CD4-positive, alpha-beta memory T cell (primary cell): ENCODE measurements around the gene CREBBP. TPM values are rescaled to one million over a fixed set of nuclear protein-coding genes. Genes with fewer than 3 reads are reported as not detected.

Source experiments
- CTCF ChIA-PET: fragments of 350-600 bp; sonication (Branson Sonifier 250); formaldehyde crosslinking; loops from one replicate; lab custom pipeline; 2021; ENCODE audit warnings: inconsistent platforms; ENCODE audit not compliant: partially characterized antibody; lab: Charles Lee
- POLR2A ChIA-PET: fragments of 350-600 bp; sonication (Branson Sonifier 250); formaldehyde crosslinking; loops from one replicate; lab custom pipeline; 2021; ENCODE audit not compliant: partially characterized antibody; lab: Charles Lee
- DNase-seq, 5 donors: peaks; one replicate each; pipeline versions ENCODE4 v3.0.0 to v3.0.0-alpha.2; 2020 to 2022; ENCODE audit warnings: mixed read lengths in 1 of 5
- H3K27ac ChIP-seq: one replicate; pipeline ENCODE4 v1.7.0; 2013; ENCODE audit warnings: low read depth, low read length
- H3K27me3 ChIP-seq: 2 replicates; pipeline ENCODE4 v1.7.0; 2013; ENCODE audit warnings: mild to moderate bottlenecking, low read length, moderate library complexity; ENCODE audit not compliant: insufficient read depth
- H3K36me3 ChIP-seq: 2 replicates; pipeline ENCODE4 v1.7.0; 2013; ENCODE audit warnings: mild to moderate bottlenecking, low read length, moderate library complexity; ENCODE audit not compliant: insufficient read depth
- H3K4me1 ChIP-seq: 2 replicates; pipeline ENCODE4 v1.7.0; 2013; ENCODE audit warnings: mild to moderate bottlenecking, low read length, moderate library complexity; ENCODE audit not compliant: insufficient read depth
- H3K4me3 ChIP-seq, 2 donors: one replicate each; pipeline ENCODE4 v1.7.0; 2013; ENCODE audit warnings: low read length in 2 of 2, mild to moderate bottlenecking in 1 of 2
- H3K9me3 ChIP-seq, 2 donors: one replicate each; pipeline ENCODE4 v1.7.0; 2013; ENCODE audit warnings: low read length in 2 of 2, control low read depth in 1 of 2; ENCODE audit not compliant: control insufficient read depth in 1 of 2
- H3K27ac Mint-ChIP-seq, 7 donors: one replicate each; pipeline ENCODE4 v1.8.0; 2020 to 2021; ENCODE audit warnings: mixed read lengths in 7 of 7, mild to moderate bottlenecking in 6 of 7, inconsistent platforms in 3 of 7, moderate library complexity in 3 of 7
- H3K27me3 Mint-ChIP-seq, 2 donors: one replicate each; pipeline ENCODE4 v1.8.0; 2020 to 2021; ENCODE audit warnings: mixed read lengths in 2 of 2
- H3K36me3 Mint-ChIP-seq, 2 donors: one replicate each; pipeline ENCODE4 v1.8.0; 2020 to 2021; ENCODE audit warnings: mixed read lengths in 2 of 2, inconsistent platforms in 1 of 2, mild to moderate bottlenecking in 1 of 2
- H3K4me1 Mint-ChIP-seq, 4 donors: one replicate each; pipeline ENCODE4 v1.8.0; 2020 to 2021; ENCODE audit warnings: mixed read lengths in 4 of 4, mild to moderate bottlenecking in 1 of 4
- H3K4me3 Mint-ChIP-seq, 8 donors: one replicate each; pipeline ENCODE4 v1.8.0; 2020 to 2021; ENCODE audit warnings: mixed read lengths in 8 of 8, mild to moderate bottlenecking in 7 of 8, moderate library complexity in 6 of 8, inconsistent platforms in 3 of 8
- H3K9me3 Mint-ChIP-seq, 8 donors: one replicate each; pipeline ENCODE4 v1.8.0; 2020 to 2021; ENCODE audit warnings: mixed read lengths in 8 of 8, mild to moderate bottlenecking in 5 of 8, inconsistent platforms in 3 of 8, moderate library complexity in 1 of 8
- intact Hi-C: fragments of 100-400 bp; cut with micrococcal nuclease; formaldehyde crosslinking; loops from one replicate; pipeline ENCODE4 v1.15.1; 2023
- polyA plus RNA-seq, 2 donors: library from polyadenylated mRNA; unstranded; fragments of 300-500 nt; fragmentation: Illumina TruSeq; gene quantifications; one replicate each; pipeline ENCODE4 v1.2.3, GENCODE V29; 2021
- total RNA-seq, 2 experiments: library from RNA; stranded (reverse); gene quantifications; one replicate each; pipeline ENCODE4 v1.2.3, GENCODE V29; 2021

Gene CREBBP
- total and polyA plus RNA-seq, 4 experiments from 2014 or later, result 0.60 to 133 (median 68.3) TPM

DNA sequence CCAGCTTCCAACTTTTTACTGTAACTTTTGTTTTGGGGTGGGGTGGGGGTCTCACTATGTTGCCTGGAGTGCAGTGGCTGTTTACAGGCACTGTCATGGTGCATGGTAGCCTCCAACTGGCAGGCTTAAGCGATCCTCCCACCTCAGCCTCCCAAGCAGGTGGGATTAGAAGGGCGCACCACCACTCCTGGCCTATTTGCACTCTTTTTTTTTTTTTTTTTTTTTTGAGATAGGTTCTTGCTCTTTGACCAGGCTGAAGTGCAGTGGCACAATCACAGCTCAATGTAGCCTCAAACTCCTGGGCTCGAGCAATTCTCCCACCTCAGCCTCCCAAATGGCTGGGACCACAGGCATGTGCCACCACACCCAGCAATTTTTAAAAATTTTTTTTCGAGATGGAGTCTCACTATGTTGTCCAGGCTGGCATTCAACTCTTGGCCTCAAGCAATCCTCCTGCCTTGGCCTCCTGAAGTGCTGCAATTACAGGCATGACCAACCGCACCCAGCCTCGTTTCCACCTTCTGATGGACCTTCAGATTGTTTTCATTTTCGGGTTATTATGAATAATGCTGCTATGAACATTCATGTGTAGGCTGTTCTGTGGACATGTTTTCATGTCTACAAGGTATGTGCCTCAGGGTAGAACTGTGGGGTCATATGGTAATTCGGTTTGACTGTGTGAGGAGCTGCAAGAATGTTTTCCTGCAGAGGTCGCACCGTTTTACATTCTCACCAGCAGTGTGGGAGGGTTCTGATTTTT lies 174.1 kb downstream of the CREBBP start:
- no peaks in the 10 kb centered on the region for H3K9me3 ChIP-seq
- peaks cover 0 to 14% of the 10 kb centered on the region in 2 donors for H3K36me3 Mint-ChIP-seq
- H3K4me1 ChIP-seq, result no peaks in the 10 kb centered on the region
- H3K27ac ChIP-seq, result no peak overlapping the region
- intact Hi-C loops, result no loop called here
- no peaks in the 10 kb centered on the region for H3K36me3 ChIP-seq
- CTCF ChIA-PET, result interaction anchor here (1.4 kb wide), 1 partner anchor 10 kb away, joined by 3 read pairs; no protein-coding TSS in a partner anchor
- no peak overlapping the region for H3K4me3 Mint-ChIP-seq
- no peaks in the 10 kb centered on the region for H3K9me3 Mint-ChIP-seq
- H3K4me3 ChIP-seq, result no peak overlapping the region
- no peak overlapping the region for H3K27ac Mint-ChIP-seq
- POLR2A ChIA-PET, result no interaction called here
- H3K4me1 Mint-ChIP-seq, result peaks cover 0 to 7% (median 2%) of the 10 kb centered on the region in 4 donors
- no peak for DNase-seq
- no peaks in the 10 kb centered on the region for H3K27me3 Mint-ChIP-seq
- no peaks in the 10 kb centered on the region for H3K27me3 ChIP-seq

- DNase-seq, result no peak
- Histone ChIP-seq H3K27ac (no peak overlapping the region), H3K36me3 (no peaks in the 10 kb centered on the region), H3K4me1 (no peaks in the 10 kb centered on the region), H3K4me3 (no peak overlapping the region), H3K9me3 (no peaks in the 10 kb centered on the region), H3K27me3 (no peaks in the 10 kb centered on the region)
- H3K4me1 Mint-ChIP-seq, result peaks cover 0 to 6% (median 3%) of the 10 kb centered on the region in 4 donors
- H3K27ac Mint-ChIP-seq, result no peak overlapping the region
- ChIA-PET POLR2A (interaction anchor here (0.6 kb wide), 1 partner anchor 10 kb away, joined by 3 read pairs; no protein-coding TSS in a partner anchor), CTCF (interaction anchor here (0.8 to 1.2 kb wide), 2 partner anchors 12 to 22 kb away, joined by 3 to 4 read pairs; no protein-coding TSS in a partner anchor)
- intact Hi-C loops, result no loop called here
- peaks cover 0 to 7% of the 10 kb centered on the region in 2 donors for H3K36me3 Mint-ChIP-seq
- H3K27me3 Mint-ChIP-seq, result no peaks in the 10 kb centered on the region
- no peak overlapping the region for H3K4me3 Mint-ChIP-seq
- no peaks in the 10 kb centered on the region for H3K9me3 Mint-ChIP-seq
These were observed 178.4 kb downstream of the CREBBP start for GRCh38 chr16:3702082-3702481.

- no peaks in the 10 kb centered on the region for H3K27me3 ChIP-seq
- no peak overlapping the region for H3K27ac ChIP-seq
- ChIA-PET POLR2A (no interaction called here), CTCF (interaction anchor here (0.8 to 1.2 kb wide), 2 partner anchors 11 to 22 kb away, joined by 3 to 4 read pairs; no protein-coding TSS in a partner anchor)
- no peaks in the 10 kb centered on the region for H3K9me3 ChIP-seq
- DNase-seq, result no peak
- no peak overlapping the region for H3K4me3 Mint-ChIP-seq
- no peaks in the 10 kb centered on the region for H3K36me3 ChIP-seq
- peaks cover 0 to 5% of the 10 kb centered on the region in 2 donors for H3K36me3 Mint-ChIP-seq
- H3K4me1 ChIP-seq, result no peaks in the 10 kb centered on the region
- no peaks in the 10 kb centered on the region for H3K9me3 Mint-ChIP-seq
- H3K4me3 ChIP-seq, result no peak overlapping the region
- H3K27me3 Mint-ChIP-seq, result no peaks in the 10 kb centered on the region
- intact Hi-C loops, result no loop called here
- H3K4me1 Mint-ChIP-seq, result peaks cover 0 to 6% (median 3%) of the 10 kb centered on the region in 4 donors
- H3K27ac Mint-ChIP-seq, result no peak overlapping the region
These were observed 179.0 kb downstream of the CREBBP start for GRCh38 chr16:3701531-3701930.

- DNase-seq, result no peak
- peaks cover 0 to 15% (median 5%) of the 10 kb centered on the region in 4 donors for H3K4me1 Mint-ChIP-seq
- no peak overlapping the region for H3K27ac Mint-ChIP-seq
- H3K27me3 ChIP-seq, result no peaks in the 10 kb centered on the region
- POLR2A ChIA-PET, result no interaction called here
- no peaks in the 10 kb centered on the region for H3K9me3 ChIP-seq
- no peak overlapping the region for H3K4me3 Mint-ChIP-seq
- no peaks in the 10 kb centered on the region for H3K9me3 Mint-ChIP-seq
- intact Hi-C loops, result no loop called here
- peaks cover 8 to 9% of the 10 kb centered on the region in 2 donors for H3K36me3 Mint-ChIP-seq
- no peak overlapping the region for H3K4me3 ChIP-seq
- no peaks in the 10 kb centered on the region for H3K27me3 Mint-ChIP-seq
- CTCF ChIA-PET, result no interaction called here
- no peaks in the 10 kb centered on the region for H3K36me3 ChIP-seq
- no peaks in the 10 kb centered on the region for H3K4me1 ChIP-seq
- no peak overlapping the region for H3K27ac ChIP-seq
These were observed 181.6 kb downstream of the CREBBP start for GRCh38 chr16:3698941-3699340.

GRCh38 chr16:3696425-3697218 lies 183.9 kb downstream of the CREBBP start:
- Histone ChIP-seq H3K36me3 (no peaks in the 10 kb centered on the region), H3K9me3 (no peaks in the 10 kb centered on the region), H3K27me3 (no peaks in the 10 kb centered on the region), H3K4me3 (no peak overlapping the region), H3K27ac (no peak overlapping the region), H3K4me1 (no peaks in the 10 kb centered on the region)
- peaks cover 3 to 9% of the 10 kb centered on the region in 2 donors for H3K36me3 Mint-ChIP-seq
- H3K9me3 Mint-ChIP-seq, result no peaks in the 10 kb centered on the region
- intact Hi-C loops, result no loop called here
- no peak overlapping the region for H3K4me3 Mint-ChIP-seq
- peaks cover 0 to 16% (median 4%) of the 10 kb centered on the region in 4 donors for H3K4me1 Mint-ChIP-seq
- CTCF ChIA-PET, result interaction anchor here (0.6 to 1.3 kb wide), 4 partner anchors 9 to 172 kb away, joined by 3 read pairs; no protein-coding TSS in a partner anchor
- POLR2A ChIA-PET, result interaction anchor here (0.6 kb wide), 1 partner anchor 240 kb away, joined by 3 read pairs; no protein-coding TSS in a partner anchor
- DNase-seq, result no peak
- H3K27me3 Mint-ChIP-seq, result no peaks in the 10 kb centered on the region
- peak overlapping the region in 1 of 7 donors; percentile 17 for H3K27ac Mint-ChIP-seq

DNA sequence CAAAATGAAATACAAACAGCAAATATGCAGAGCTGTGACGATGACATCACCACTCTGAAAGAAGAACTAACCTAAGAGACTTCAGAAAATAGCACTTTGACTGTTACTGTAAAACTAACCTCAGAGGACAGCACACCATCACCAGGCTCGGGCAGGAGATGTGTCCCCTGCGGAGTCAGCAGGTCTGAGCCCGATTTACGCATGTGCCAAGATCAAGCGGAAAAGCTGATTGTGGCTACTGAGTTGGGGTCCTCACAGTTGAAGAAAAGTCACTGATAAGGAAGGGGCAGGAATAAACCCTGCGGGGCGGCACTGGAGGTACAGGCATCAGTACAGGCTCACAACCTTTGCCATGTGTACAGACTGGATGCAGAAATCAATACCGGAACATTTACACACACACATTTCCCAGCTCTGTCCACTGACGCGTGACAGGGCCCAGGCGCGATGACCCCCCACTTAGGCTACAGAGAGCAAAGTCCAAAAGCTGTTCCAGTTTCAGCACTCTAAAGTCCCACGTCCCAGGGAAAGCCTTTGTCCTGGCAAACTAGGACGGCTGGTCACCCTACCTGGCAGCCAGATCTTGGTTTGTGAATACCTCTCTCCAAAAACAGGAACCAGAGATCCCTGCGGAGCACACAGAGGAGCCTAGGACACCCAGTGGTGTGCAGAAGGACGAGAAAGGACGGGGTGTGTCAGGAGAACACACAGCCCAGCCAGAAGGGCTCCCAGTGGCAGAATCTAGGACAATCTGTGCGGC lies 184.7 kb downstream of the CREBBP start:
- Mint-ChIP-seq H3K27ac (no peak overlapping the region), H3K4me3 (no peak overlapping the region)

More for the DNA sequence above, 184.7 kb downstream of the CREBBP start:
- intact Hi-C loops, result no loop called here
- no peak overlapping the region for H3K4me3 ChIP-seq
- H3K9me3 Mint-ChIP-seq, result no peaks in the 10 kb centered on the region
- H3K9me3 ChIP-seq, result no peaks in the 10 kb centered on the region
- H3K36me3 ChIP-seq, result no peaks in the 10 kb centered on the region
- no peak overlapping the region for H3K27ac ChIP-seq
- H3K4me1 Mint-ChIP-seq, result peaks cover 1 to 17% (median 4%) of the 10 kb centered on the region in 4 donors
- ChIA-PET CTCF (interaction anchor here (0.6 to 1.3 kb wide), 3 partner anchors 14 to 173 kb away, joined by 3 read pairs; no protein-coding TSS in a partner anchor), POLR2A (interaction anchor here (0.6 kb wide), 1 partner anchor 241 kb away, joined by 3 read pairs; no protein-coding TSS in a partner anchor)
- peaks cover 3 to 9% of the 10 kb centered on the region in 2 donors for H3K36me3 Mint-ChIP-seq
- H3K4me1 ChIP-seq, result peaks cover 2% of the 10 kb centered on the region
- H3K27me3 Mint-ChIP-seq, result no peaks in the 10 kb centered on the region
- H3K27me3 ChIP-seq, result no peaks in the 10 kb centered on the region
- no peak for DNase-seq
